Bronchial epithelial cell (primary cell): ENCODE measurements around the gene TRMU. TPM values are rescaled to one million over a fixed set of nuclear protein-coding genes. Genes with fewer than 3 reads are reported as not detected.

Source experiments
- DNase-seq: peaks from one replicate; pipeline ENCODE4 v3.0.0-alpha.2; 2010; ENCODE audit warnings: low read depth
- FAIRE-seq: peaks from 2 replicates; lab custom pipeline; 2011; peaks lifted over from hg19 to GRCh38; lab: Jason Lieb, UNC
- H3K27me3 ChIP-seq: 2 replicates; pipeline ENCODE4 v1.5.1; 2011; ENCODE audit warnings: low read length; ENCODE audit not compliant: control insufficient read depth, insufficient read depth
- H3K36me3 ChIP-seq: 2 replicates; pipeline ENCODE4 v1.5.1; 2011; ENCODE audit warnings: low read length; ENCODE audit not compliant: control insufficient read depth, insufficient read depth
- H3K4me3 ChIP-seq: 2 replicates; pipeline ENCODE4 v1.5.1; 2011; ENCODE audit warnings: mild to moderate bottlenecking, low read depth, low read length, control low read depth
- total RNA-seq: library from RNA; depleted of rRNA; stranded (reverse); fragments of >200 nt; gene quantifications from 2 replicates; pipeline ENCODE4 v1.2.1, GENCODE V29; 2014
- TF ChIP-seq, protein P1 (sequence below): IDR thresholded peaks from 2 replicates; pipeline ENCODE4 v1.5.1; 2011; ENCODE audit warnings: mild to moderate bottlenecking, moderate library complexity, low read length, control low read depth, inconsistent platforms; ENCODE audit not compliant: insufficient read depth, severe bottlenecking

TRMU gene
- total RNA-seq, 1 donor from 2014 or later = 38.7 TPM

DNA sequence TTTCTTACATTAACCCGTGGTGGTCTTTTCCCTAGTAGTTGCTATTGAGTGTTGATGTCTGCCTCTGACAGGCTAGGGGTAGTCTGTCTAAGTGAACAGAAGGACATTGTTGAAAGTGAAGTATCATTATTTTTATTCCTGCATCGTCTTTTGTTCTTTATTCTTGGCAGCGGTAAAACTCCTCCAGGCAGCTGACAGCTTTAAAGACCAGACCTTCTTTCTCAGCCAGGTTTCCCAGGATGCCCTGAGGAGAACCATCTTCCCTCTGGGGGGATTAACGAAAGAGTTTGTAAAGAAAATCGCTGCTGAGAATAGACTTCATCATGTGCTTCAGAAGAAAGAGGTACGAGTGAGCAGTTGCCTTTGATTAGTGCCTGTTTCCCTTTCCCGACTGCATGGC is 14.6 kb downstream of the TRMU start:
- no peaks in the 10 kb centered on the region for H3K27me3 ChIP-seq
- peaks cover 50% of the 10 kb centered on the region for H3K36me3 ChIP-seq
- TF ChIP-seq, protein P1, sequence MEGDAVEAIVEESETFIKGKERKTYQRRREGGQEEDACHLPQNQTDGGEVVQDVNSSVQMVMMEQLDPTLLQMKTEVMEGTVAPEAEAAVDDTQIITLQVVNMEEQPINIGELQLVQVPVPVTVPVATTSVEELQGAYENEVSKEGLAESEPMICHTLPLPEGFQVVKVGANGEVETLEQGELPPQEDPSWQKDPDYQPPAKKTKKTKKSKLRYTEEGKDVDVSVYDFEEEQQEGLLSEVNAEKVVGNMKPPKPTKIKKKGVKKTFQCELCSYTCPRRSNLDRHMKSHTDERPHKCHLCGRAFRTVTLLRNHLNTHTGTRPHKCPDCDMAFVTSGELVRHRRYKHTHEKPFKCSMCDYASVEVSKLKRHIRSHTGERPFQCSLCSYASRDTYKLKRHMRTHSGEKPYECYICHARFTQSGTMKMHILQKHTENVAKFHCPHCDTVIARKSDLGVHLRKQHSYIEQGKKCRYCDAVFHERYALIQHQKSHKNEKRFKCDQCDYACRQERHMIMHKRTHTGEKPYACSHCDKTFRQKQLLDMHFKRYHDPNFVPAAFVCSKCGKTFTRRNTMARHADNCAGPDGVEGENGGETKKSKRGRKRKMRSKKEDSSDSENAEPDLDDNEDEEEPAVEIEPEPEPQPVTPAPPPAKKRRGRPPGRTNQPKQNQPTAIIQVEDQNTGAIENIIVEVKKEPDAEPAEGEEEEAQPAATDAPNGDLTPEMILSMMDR = no peak
- FAIRE-seq = no peak
- no peak for DNase-seq
- no peak overlapping the region for H3K4me3 ChIP-seq

DNA sequence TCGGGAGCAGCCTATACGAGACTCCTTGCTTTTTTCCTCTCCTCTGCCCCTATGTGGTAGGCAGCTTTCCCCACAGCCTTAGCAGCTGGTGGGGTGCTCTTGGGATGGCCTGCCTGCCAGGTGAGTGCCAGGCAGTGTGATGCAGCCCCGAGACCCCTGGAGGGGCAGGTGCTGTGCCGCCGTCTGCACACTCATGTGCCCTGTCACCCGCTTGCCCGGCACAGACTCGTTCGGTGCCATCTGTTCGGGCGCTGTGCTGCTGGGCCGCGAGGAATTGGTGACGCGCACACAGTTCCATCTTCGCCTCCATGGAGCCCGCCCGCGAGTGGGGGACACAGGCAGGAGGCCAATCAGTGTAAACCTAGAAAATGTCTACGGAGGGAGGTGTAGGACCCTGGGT is 15.1 kb downstream of the TRMU start:
- no peak for FAIRE-seq
- DNase-seq = no peak
- TF ChIP-seq, protein P1 = no peak
- Histone ChIP-seq H3K36me3 (peaks cover 53% of the 10 kb centered on the region), H3K27me3 (no peaks in the 10 kb centered on the region), H3K4me3 (no peak overlapping the region)

DNA sequence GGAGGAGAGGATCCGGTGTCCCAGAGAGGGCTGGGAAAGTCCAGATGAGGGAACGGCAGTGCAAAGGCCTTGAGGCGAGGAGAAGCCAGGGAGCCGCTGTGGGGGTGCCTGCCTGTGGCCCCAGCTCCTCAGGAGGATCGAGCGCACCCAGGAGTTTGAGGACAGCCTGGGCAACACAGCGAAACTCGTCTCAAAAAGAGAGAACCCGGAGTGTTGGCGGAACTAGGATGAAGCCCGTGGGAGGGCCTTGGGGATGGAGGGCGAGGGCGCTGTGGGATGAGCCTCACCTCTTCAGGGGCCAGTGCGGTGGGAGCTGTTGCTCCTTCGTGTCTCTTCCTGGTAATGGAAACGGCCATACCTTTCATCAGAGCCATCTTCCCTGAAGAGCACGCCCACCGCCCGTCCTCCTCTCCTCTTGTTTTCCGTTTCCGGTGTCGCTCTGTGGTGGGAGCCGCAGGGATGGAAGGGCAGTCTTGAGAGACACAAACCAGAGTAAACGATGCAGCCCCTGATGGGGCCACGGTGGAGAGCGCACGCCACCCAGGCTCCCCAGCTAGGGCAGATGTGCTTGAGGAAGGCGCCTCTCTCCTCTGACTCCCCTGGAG is 15.7 kb downstream of the TRMU start:
- H3K27me3 ChIP-seq = no peaks in the 10 kb centered on the region
- TF ChIP-seq, protein P1 = no peak
- FAIRE-seq (no peak), DNase-seq (no peak)
- peaks cover 54% of the 10 kb centered on the region for H3K36me3 ChIP-seq
- H3K4me3 ChIP-seq = no peak overlapping the region

DNA sequence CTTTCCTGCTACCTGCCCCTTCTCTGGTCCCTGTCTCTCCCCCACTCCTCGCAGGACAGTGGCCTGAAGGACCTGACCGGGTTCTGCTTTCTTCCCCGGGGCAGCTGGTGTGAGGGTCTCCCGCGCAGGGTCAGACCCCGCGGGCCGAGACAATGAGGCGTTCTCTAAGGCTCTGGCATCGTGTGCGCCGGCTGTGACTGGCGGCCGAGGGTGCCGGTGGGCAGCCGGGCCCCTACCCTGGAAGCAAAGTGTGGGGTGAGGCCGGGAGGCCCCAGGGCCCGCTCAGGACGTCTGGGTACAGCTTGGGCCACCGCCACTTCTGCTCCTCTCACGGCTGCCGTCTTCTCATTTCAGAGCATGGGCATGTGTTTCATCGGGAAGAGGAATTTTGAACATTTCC is 16.3 kb downstream of the TRMU start:
- no peak overlapping the region for H3K4me3 ChIP-seq
- no peak for FAIRE-seq
- no peak for DNase-seq
- no peaks in the 10 kb centered on the region for H3K27me3 ChIP-seq
- TF ChIP-seq, protein P1 = no peak
- H3K36me3 ChIP-seq = peaks cover 53% of the 10 kb centered on the region

DNA sequence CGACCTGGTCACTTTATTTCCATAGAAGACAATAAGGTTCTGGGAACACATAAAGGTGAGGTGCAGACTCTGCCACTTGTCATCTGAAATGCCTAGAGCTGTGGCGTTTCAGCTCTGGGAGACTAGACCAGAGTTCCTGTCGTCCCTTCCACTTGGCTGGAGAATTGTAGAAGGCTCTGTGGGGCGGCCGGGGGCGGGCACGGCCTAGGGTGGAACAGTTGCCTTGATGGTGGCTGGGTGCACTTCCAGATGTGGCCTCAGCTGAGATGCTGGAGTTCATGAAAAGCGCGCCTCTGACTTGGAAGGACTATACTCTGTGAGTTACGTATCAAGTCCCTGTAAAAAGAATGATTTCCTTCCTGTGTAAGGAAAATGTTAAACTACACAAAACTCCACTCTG is 16.8 kb downstream of the TRMU start:
- no peak for DNase-seq
- FAIRE-seq = no peak
- H3K36me3 ChIP-seq = peaks cover 54% of the 10 kb centered on the region
- no peak overlapping the region for H3K4me3 ChIP-seq
- TF ChIP-seq, protein P1 = no peak
- H3K27me3 ChIP-seq = no peaks in the 10 kb centered on the region
